H1 (cell line): ENCODE results near the gene LMAN2. TPM values are rescaled to one million over a fixed set of nuclear protein-coding genes. Genes with fewer than 3 reads are reported as not detected.

Experiments
- CTCF ChIA-PET: fragments of 300-600 bp; sonication (Branson Sonifier 250); formaldehyde crosslinking; loops from one replicate; lab custom pipeline; 2021; ENCODE audit not compliant: partially characterized antibody; lab: Charles Lee
- POLR2A ChIA-PET: fragments of 300-600 bp; sonication (Branson Sonifier 250); formaldehyde crosslinking; loops from one replicate; lab custom pipeline; 2021; ENCODE audit warnings: inconsistent platforms; ENCODE audit not compliant: partially characterized antibody; lab: Charles Lee
- DNase-seq, 2 experiments: peaks; one replicate each; pipeline versions ENCODE4 v3.0.0 to v3.0.0-alpha.2; 2010 to 2022; ENCODE audit warnings: low spot score in 2 of 2, low read depth in 1 of 2, mixed read lengths in 1 of 2
- FAIRE-seq: peaks from 2 replicates; lab custom pipeline; 2011; peaks lifted over from hg19 to GRCh38; lab: Jason Lieb, UNC
- H2AFZ ChIP-seq: 2 replicates; pipeline ENCODE4 v1.8.1; 2012; ENCODE audit warnings: low read length, inconsistent platforms
- H2AK5ac ChIP-seq: 2 replicates; pipeline ENCODE4 v1.6.1; 2013; ENCODE audit warnings: low read depth, low read length
- H2BK120ac ChIP-seq: replicated peaks from 2 replicates; pipeline ENCODE3; 2013; ENCODE audit warnings: low read depth, low read length, inconsistent platforms
- H2BK12ac ChIP-seq: 2 replicates; pipeline ENCODE4 v1.6.1; 2013; ENCODE audit warnings: low read depth, low read length
- H2BK15ac ChIP-seq: 2 replicates; pipeline ENCODE4 v1.6.1; 2013; ENCODE audit warnings: low read length
- H2BK20ac ChIP-seq: 2 replicates; pipeline ENCODE4 v1.6.1; 2013; ENCODE audit warnings: low read length
- H2BK5ac ChIP-seq: 2 replicates; pipeline ENCODE4 v1.6.1; 2013; ENCODE audit warnings: low read depth, low read length
- H3K14ac ChIP-seq: 2 replicates; pipeline ENCODE4 v1.6.1; 2013; ENCODE audit warnings: inconsistent platforms; ENCODE audit not compliant: insufficient read length
- H3K18ac ChIP-seq: 2 replicates; pipeline ENCODE4 v1.6.1; 2013; ENCODE audit warnings: low read length; ENCODE audit errors: extremely low read depth
- H3K23ac ChIP-seq: 2 replicates; pipeline ENCODE4 v1.6.1; 2013; ENCODE audit warnings: inconsistent platforms; ENCODE audit not compliant: insufficient read length
- H3K23me2 ChIP-seq: 2 replicates; pipeline ENCODE4 v1.6.1; 2013; ENCODE audit warnings: low read depth, low read length
- H3K27ac ChIP-seq: 2 replicates; pipeline ENCODE4 v1.6.1; 2011; ENCODE audit warnings: low read depth, low read length, inconsistent platforms
- H3K27me3 ChIP-seq, 4 experiments: replicated peaks in 1 of 4; 1 replicate in 1 of 4; 2 replicates in 3 of 4; pipeline versions ENCODE4 v1.6.1 to v1.8.1; 2011 to 2013; ENCODE audit warnings: low read length in 3 of 4, mild to moderate bottlenecking in 3 of 4, inconsistent platforms in 2 of 4, mixed read lengths in 2 of 4, moderate library complexity in 1 of 4; ENCODE audit not compliant: control insufficient read depth in 3 of 4, insufficient read depth in 3 of 4; ENCODE audit errors: extremely low read depth in 1 of 4
- H3K36me3 ChIP-seq, 4 experiments: 2 replicates each; pipeline versions ENCODE4 v1.6.1 to v1.8.1; 2011 to 2013; ENCODE audit warnings: mild to moderate bottlenecking in 4 of 4, low read length in 3 of 4, moderate library complexity in 2 of 4, control low read depth in 1 of 4, inconsistent platforms in 1 of 4; ENCODE audit not compliant: insufficient read depth in 4 of 4, control insufficient read depth in 2 of 4
- H3K4ac ChIP-seq: replicated peaks from 2 replicates; pipeline ENCODE3; 2013; ENCODE audit warnings: low read length, low read depth, mixed read lengths, inconsistent platforms; ENCODE audit not compliant: insufficient read length
- H3K4me1 ChIP-seq, 4 experiments: replicated peaks in 1 of 4; 1 replicate in 1 of 4; 2 replicates in 3 of 4; pipeline versions ENCODE4 v1.6.1 to v1.8.1; 2011 to 2013; ENCODE audit warnings: low read length in 3 of 4, inconsistent platforms in 2 of 4, mixed read lengths in 1 of 4; ENCODE audit not compliant: insufficient read depth in 4 of 4, control insufficient read depth in 3 of 4
- H3K4me2 ChIP-seq, 2 experiments: 2 replicates each; pipeline versions ENCODE4 v1.6.1 to v1.8.1; 2011 to 2013; ENCODE audit warnings: low read depth in 2 of 2, low read length in 2 of 2, control low read depth in 1 of 2, inconsistent platforms in 1 of 2, mild to moderate bottlenecking in 1 of 2; ENCODE audit not compliant: insufficient read depth in 1 of 2
- H3K4me3 ChIP-seq, 4 experiments: fragments of 200-600, 300-600 bp in 1 of 4; sonication (generic), shearing (Covaris generic), sonication (Bioruptor Twin) in 1 of 4; 2 replicates each; pipeline versions ENCODE4 v1.5.1 to v1.8.1; 2011 to 2016; ENCODE audit warnings: low read length in 4 of 4, low read depth in 3 of 4, control low read depth in 2 of 4, inconsistent platforms in 2 of 4, mild to moderate bottlenecking in 2 of 4, mixed read lengths in 1 of 4, moderate library complexity in 1 of 4; ENCODE audit not compliant: insufficient read depth in 2 of 4; ENCODE audit errors: extremely low read depth in 1 of 4
- H3K56ac ChIP-seq: replicated peaks from 2 replicates; pipeline ENCODE3; 2013; ENCODE audit warnings: low read depth, mild to moderate bottlenecking, mixed read lengths, low read length, inconsistent platforms; ENCODE audit not compliant: insufficient read length
- H3K79me1 ChIP-seq: 2 replicates; pipeline ENCODE4 v1.6.1; 2013; ENCODE audit warnings: low read depth, low read length, control low read depth
- H3K79me2 ChIP-seq, 2 experiments: 2 replicates each; pipeline versions ENCODE4 v1.6.1 to v1.8.1; 2012 to 2013; ENCODE audit warnings: low read length in 2 of 2, mild to moderate bottlenecking in 2 of 2, inconsistent platforms in 1 of 2; ENCODE audit not compliant: insufficient read depth in 2 of 2, control insufficient read depth in 1 of 2
- H3K9ac ChIP-seq, 4 experiments: replicated peaks in 1 of 4; 1 replicate in 1 of 4; 2 replicates in 3 of 4; pipeline versions ENCODE4 v1.6.1 to v1.8.1; 2011 to 2013; ENCODE audit warnings: low read depth in 3 of 4, low read length in 3 of 4, control low read depth in 2 of 4, mild to moderate bottlenecking in 2 of 4, moderate library complexity in 2 of 4, inconsistent platforms in 1 of 4; ENCODE audit errors: extremely low read depth in 1 of 4
- H3K9me3 ChIP-seq, 2 experiments: 2 replicates each; pipeline versions ENCODE4 v1.6.1 to v1.8.1; 2012 to 2013; ENCODE audit warnings: mild to moderate bottlenecking in 2 of 2, moderate library complexity in 2 of 2, control low read depth in 1 of 2, inconsistent platforms in 1 of 2, low read depth in 1 of 2, low read length in 1 of 2, mixed read lengths in 1 of 2; ENCODE audit not compliant: insufficient read depth in 2 of 2
- H4K20me1 ChIP-seq, 2 experiments: replicated peaks in 1 of 2; 2 replicates each; pipeline versions ENCODE3 to v1.8.1; 2011 to 2013; ENCODE audit warnings: inconsistent platforms in 2 of 2, low read length in 2 of 2, mild to moderate bottlenecking in 1 of 2; ENCODE audit not compliant: insufficient read depth in 2 of 2, control insufficient read depth in 1 of 2
- H4K5ac ChIP-seq: 2 replicates; pipeline ENCODE4 v1.6.1; 2013; ENCODE audit warnings: low read length, low read depth, mixed read lengths, inconsistent platforms; ENCODE audit not compliant: insufficient read length
- H4K8ac ChIP-seq: 2 replicates; pipeline ENCODE4 v1.8.0; 2013; ENCODE audit warnings: mild to moderate bottlenecking, moderate library complexity, low read length, inconsistent platforms; ENCODE audit not compliant: insufficient read depth; ENCODE audit errors: extremely low read depth
- H4K91ac ChIP-seq: replicated peaks from 2 replicates; pipeline ENCODE3; 2013; ENCODE audit warnings: low read length, mixed read lengths, inconsistent platforms; ENCODE audit not compliant: insufficient read length
- BACH1 ChIP-seq: IDR thresholded peaks from 2 replicates; pipeline ENCODE4 v1.6.1; 2012; ENCODE audit warnings: low read length, improper control_type of control experiment
- CBX8 ChIP-seq: fragments of 300-800, 300-1000 bp; sonication (generic); IDR thresholded peaks from 2 replicates; pipeline ENCODE4 v1.7.1; 2016; ENCODE audit warnings: low read depth, low read length, borderline replicate concordance
- CEBPB ChIP-seq: IDR thresholded peaks from 2 replicates; pipeline ENCODE4 v1.6.1; 2012; ENCODE audit warnings: low read depth, low read length
- CREB1 ChIP-seq: IDR thresholded peaks from 2 replicates; pipeline ENCODE4 v1.6.1; 2012; ENCODE audit warnings: inconsistent platforms
- HDAC6 ChIP-seq: IDR thresholded peaks from one replicate; pipeline ENCODE4 v1.7.1; 2012; ENCODE audit warnings: low read depth, mild to moderate bottlenecking, inconsistent platforms, low read length, moderate library complexity
- KDM4A ChIP-seq: IDR thresholded peaks from one replicate; pipeline ENCODE4 v1.7.1; 2012; ENCODE audit warnings: low read depth, mild to moderate bottlenecking, moderate library complexity, low read length, inconsistent platforms; ENCODE audit not compliant: severe bottlenecking
- PHF8 ChIP-seq: fragments of 200-600 bp; sonication (generic); conservative IDR thresholded peaks from 2 replicates; pipeline ENCODE4 v1.7.1; 2012; ENCODE audit warnings: low read depth, mild to moderate bottlenecking, inconsistent platforms, low read length, moderate library complexity
- RAD21 ChIP-seq, 2 experiments: IDR thresholded peaks in 1 of 2; conservative IDR thresholded peaks in 1 of 2; 2 replicates each; pipeline ENCODE4 v1.6.1; 2011; ENCODE audit warnings: low read depth in 2 of 2, low read length in 2 of 2, improper control_type of control experiment in 1 of 2, inconsistent platforms in 1 of 2, mild to moderate bottlenecking in 1 of 2, moderate library complexity in 1 of 2
- WGBS, 2 experiments: shearing (Covaris generic) in 1 of 2; methylation state at CpG; one replicate each; pipeline versions ENCODE4 v1.1.6 to v1.1.7; 2013 to 2015; ENCODE audit warnings: low lambda C conversion rate in 2 of 2, mixed read lengths in 2 of 2, inconsistent platforms in 1 of 2, low coverage in 1 of 2, missing lambda C conversion rate in 1 of 2; ENCODE audit not compliant: insufficient replicate concordance in 2 of 2, insufficient coverage in 1 of 2, insufficient read length in 1 of 2; ENCODE audit errors: extremely low coverage in 1 of 2, missing lambda C conversion rate in 1 of 2; 5-methylcytosine and 5-hydroxymethylcytosine counted together
- polyA plus RNA-seq, 7 experiments: library from polyadenylated mRNA; depleted of rRNA in 3 of 7; stranded (reverse) in 5 of 7; unstranded in 2 of 7; fragments of >200 nt in 5 of 7; fragments of 200-250 nt in 2 of 7; gene quantifications; 1 replicate in 5 of 7; 2 replicates in 1 of 7; 4 replicates in 1 of 7; pipeline versions ENCODE4 v1.2.1 to v1.2.3, GENCODE V29; 2011 to 2013; ENCODE audit warnings: missing spikeins in 2 of 7, mixed read lengths in 2 of 7
- total RNA-seq: library from RNA; stranded (reverse); fragmentation: NEBNext Ultra II Directional; extraction: Animal tissue kit (Norgen Biotek cat#: 25700); gene quantifications from 2 replicates; pipeline ENCODE4 v1.2.1, GENCODE V29; 2021

LMAN2 gene
- total and polyA plus RNA-seq, 2 of the 8 experiments (the other 6 are each of a cell fraction or from before 2014, with no cell fraction given), result 116 to 225 TPM

GRCh38 chr5:177399997-177400868 lies 48.8 kb upstream of the LMAN2 start, which contains the start of gene PFN3:
PFN3 (minus strand) TSS chr5:177400661; CDS start chr5:177400576, 85 bp downstream.
- H3K14ac ChIP-seq, result no peak within 1 kb of the TSS
- H2BK120ac ChIP-seq, result no peak within 1 kb of the TSS
- H3K79me2 ChIP-seq, result no peaks in the 10 kb centered on the region
- no peak within 1 kb of the TSS for H3K4me3 ChIP-seq
- CTCF ChIA-PET, result interaction anchor here (1.2 to 10.5 kb wide), 6 partner anchors 8 to 101 kb away, joined by 3 to 343 read pairs (median 64); partner anchors contain the start of genes GRK6, PRR7 and SLC34A1
- peaks cover 0 to 22% (median 14%) of the 10 kb centered on the region in 4 experiments; a peak in 5 of 7 replicates for H3K4me1 ChIP-seq
- no peak within 1 kb of the TSS for H3K4me2 ChIP-seq
- H4K91ac ChIP-seq, result no peak within 1 kb of the TSS
- no peak within 1 kb of the TSS for H3K27ac ChIP-seq
- no peak within 1 kb of the TSS for H3K23ac ChIP-seq
- H2BK5ac ChIP-seq, result no peak within 1 kb of the TSS
- H3K56ac ChIP-seq, result no peak within 1 kb of the TSS
- H3K36me3 ChIP-seq, result no peaks in the 10 kb centered on the region
- no peak within 1 kb of the TSS for H3K4ac ChIP-seq
- DNase-seq, result no peak
- H2BK20ac ChIP-seq, result no peak within 1 kb of the TSS
- FAIRE-seq, result no peak
- peaks cover 13% of the 10 kb centered on the region; the same call in 1 of the 2 replicates for H3K23me2 ChIP-seq
- H4K5ac ChIP-seq, result no peak within 1 kb of the TSS
- TF ChIP-seq CBX8 (no peak), CEBPB (no peak), RAD21 (IDR thresholded peaks at IDR 0.05 in 1 of 2, conservative IDR thresholded peaks at IDR 0.05 in 1 of 2; ENCODE audit: low read depth in 2 of 2, low read length in 2 of 2) (no peak), CREB1 (peak; percentile 66; the same call in 1 of the 2 replicates), BACH1 (no peak), PHF8 (no peak), HDAC6 (no peak), KDM4A (no peak)
- H2BK15ac ChIP-seq, result peak within 1 kb of the TSS; percentile 46; the same call in 1 of the 2 replicates
- no peak within 1 kb of the TSS for H3K18ac ChIP-seq
- H4K20me1 ChIP-seq, result no peaks in the 10 kb centered on the region
- H3K79me1 ChIP-seq, result no peaks in the 10 kb centered on the region
- POLR2A ChIA-PET, result interaction anchor here (0.7 to 10.8 kb wide), 4 partner anchors 10 to 55 kb away, joined by 3 to 143 read pairs (median 6); partner anchors contain the start of gene PRR7
- no peaks in the 10 kb centered on the region for H3K9me3 ChIP-seq
- 96% methylated on average over 75 of the region's 92 CpGs; no CpG with 5 or more reads in 1 of the 2 experiments for WGBS, 2 experiments
- H2AK5ac ChIP-seq, result no peak within 1 kb of the TSS
- H3K9ac ChIP-seq, result no peak within 1 kb of the TSS
- H3K27me3 ChIP-seq, result peaks cover 19 to 49% (median 37%) of the 10 kb centered on the region in 4 experiments
- peak within 1 kb of the TSS; percentile 39; the same call in 1 of the 2 replicates for H2BK12ac ChIP-seq
- no peak within 1 kb of the TSS for H2AFZ ChIP-seq
- H4K8ac ChIP-seq, result peak within 1 kb of the TSS; percentile 58; the same call in 1 of the 2 replicates
